Upper lobe of right lung (tissue), 1 donor: ENCODE data around the gene NEDD4. TPM values are rescaled to one million over a fixed set of nuclear protein-coding genes. Genes with fewer than 3 reads are reported as not detected.
"Not testable (repeated sequence)": the region's sequence is repeated elsewhere in the genome, so short reads cannot be mapped to it uniquely, and the experiment has no call there.

ENCODE experiments used
- ATAC-seq: fragments of 200-7000 bp; cut with Tn5 transposase; one replicate; pipeline ENCODE4 v1.9.1; 2020; ENCODE audit warnings: mild to moderate bottlenecking, moderate library complexity
- DNase-seq: peaks from one replicate; pipeline ENCODE4 v3.0.0-alpha.2; 2020
- H3K27ac ChIP-seq: fragments of 200-600 bp; one replicate; pipeline ENCODE4 v1.8.0; 2022
- H3K27me3 ChIP-seq: fragments of 200-600 bp; one replicate; pipeline ENCODE4 v1.8.0; 2022; ENCODE audit warnings: mild to moderate bottlenecking
- H3K36me3 ChIP-seq: fragments of 200-600 bp; one replicate; pipeline ENCODE4 v1.8.0; 2022
- H3K4me1 ChIP-seq: fragments of 200-600 bp; one replicate; pipeline ENCODE4 v1.8.0; 2022
- H3K4me3 ChIP-seq: fragments of 200-600 bp; one replicate; pipeline ENCODE4 v1.8.0; 2022; ENCODE audit warnings: mild to moderate bottlenecking
- H3K9me3 ChIP-seq: fragments of 200-600 bp; one replicate; pipeline ENCODE4 v1.8.0; 2022
- intact Hi-C: fragments of 100-400 bp; cut with DNase I; formaldehyde crosslinking; loops from one replicate; pipeline ENCODE4 v1.11.0; 2022
- total RNA-seq: library from RNA; stranded (reverse); fragmentation: NEBNext Ultra II Directional; extraction: Animal tissue kit (Norgen Biotek cat#: 25700); gene quantifications from one replicate; pipeline ENCODE4 v1.2.1, GENCODE V29; 2021
- TF ChIP-seq, protein P1 (sequence below): fragments of 200-600 bp; IDR thresholded peaks from one replicate; pipeline ENCODE4 v1.8.0; 2022; ENCODE audit warnings: antibody characterized with exemption
- donor health status: DM: no; HTN: yes; CAD: no; lungs with severe emphysema.

The NEDD4 gene
- total RNA-seq, 1 donor from 2014 or later = 18.4 TPM

DNA sequence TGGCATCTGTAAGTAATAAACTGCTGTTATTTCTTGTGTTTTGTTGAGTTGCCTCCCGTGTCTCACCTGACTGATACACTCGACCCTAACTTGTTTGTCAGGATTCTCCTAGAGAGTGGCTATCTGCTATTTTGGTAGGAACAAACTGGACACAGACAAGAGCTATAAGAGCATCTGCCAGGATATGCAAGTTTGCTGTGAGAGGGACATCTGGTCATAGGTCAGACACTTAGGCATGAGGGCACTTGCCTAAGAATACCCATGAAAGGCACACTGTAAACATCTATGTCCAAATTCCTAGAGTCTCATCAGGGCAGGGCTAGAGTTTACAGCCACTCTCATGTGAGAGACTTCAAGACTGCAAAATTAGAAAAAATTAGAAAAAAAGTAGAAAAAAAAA, 32.5 kb downstream of the NEDD4 start:
- H3K36me3 ChIP-seq = no peaks in the 10 kb centered on the region
- intact Hi-C loops = no loop called here
- ATAC-seq = no peak
- H3K4me1 ChIP-seq = no peaks in the 10 kb centered on the region
- no peaks in the 10 kb centered on the region for H3K27me3 ChIP-seq
- TF ChIP-seq, protein P1, sequence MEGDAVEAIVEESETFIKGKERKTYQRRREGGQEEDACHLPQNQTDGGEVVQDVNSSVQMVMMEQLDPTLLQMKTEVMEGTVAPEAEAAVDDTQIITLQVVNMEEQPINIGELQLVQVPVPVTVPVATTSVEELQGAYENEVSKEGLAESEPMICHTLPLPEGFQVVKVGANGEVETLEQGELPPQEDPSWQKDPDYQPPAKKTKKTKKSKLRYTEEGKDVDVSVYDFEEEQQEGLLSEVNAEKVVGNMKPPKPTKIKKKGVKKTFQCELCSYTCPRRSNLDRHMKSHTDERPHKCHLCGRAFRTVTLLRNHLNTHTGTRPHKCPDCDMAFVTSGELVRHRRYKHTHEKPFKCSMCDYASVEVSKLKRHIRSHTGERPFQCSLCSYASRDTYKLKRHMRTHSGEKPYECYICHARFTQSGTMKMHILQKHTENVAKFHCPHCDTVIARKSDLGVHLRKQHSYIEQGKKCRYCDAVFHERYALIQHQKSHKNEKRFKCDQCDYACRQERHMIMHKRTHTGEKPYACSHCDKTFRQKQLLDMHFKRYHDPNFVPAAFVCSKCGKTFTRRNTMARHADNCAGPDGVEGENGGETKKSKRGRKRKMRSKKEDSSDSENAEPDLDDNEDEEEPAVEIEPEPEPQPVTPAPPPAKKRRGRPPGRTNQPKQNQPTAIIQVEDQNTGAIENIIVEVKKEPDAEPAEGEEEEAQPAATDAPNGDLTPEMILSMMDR = no peak
- no peak overlapping the region for H3K4me3 ChIP-seq
- no peak overlapping the region for H3K27ac ChIP-seq
- no peaks in the 10 kb centered on the region for H3K9me3 ChIP-seq
- no peak for DNase-seq

DNA sequence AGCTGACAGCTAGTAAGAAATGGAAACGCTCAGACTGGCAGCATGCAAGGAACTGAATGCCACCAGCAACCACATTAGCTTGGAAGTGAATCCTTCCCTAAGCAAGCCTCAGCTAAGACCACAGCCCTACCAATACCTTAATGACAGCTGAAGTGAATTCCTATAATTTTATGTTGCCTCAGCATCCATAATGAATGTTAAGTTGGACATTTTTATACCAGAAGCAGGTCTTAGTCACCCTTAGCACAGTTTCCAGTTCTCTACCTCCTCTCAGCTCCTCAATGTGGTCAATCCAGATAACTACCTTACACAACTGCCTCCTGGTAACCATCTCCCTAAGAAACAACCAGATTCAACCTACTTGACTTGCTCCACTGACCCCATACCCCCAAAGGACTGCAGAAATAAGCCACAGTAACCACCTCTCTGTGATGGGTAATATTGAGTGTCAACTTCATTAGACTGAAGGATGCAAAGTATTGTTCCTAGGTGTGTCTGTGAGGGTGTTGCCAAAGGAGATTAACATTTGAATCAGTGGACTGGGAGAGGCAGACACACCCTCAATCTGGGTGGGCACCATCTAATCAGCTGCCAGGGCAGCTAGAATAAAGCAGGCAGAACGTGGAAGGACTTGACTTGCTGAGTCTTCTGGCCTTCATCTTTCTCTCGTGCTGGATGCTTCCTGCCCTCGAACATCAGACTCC, 33.5 kb downstream of the NEDD4 start:
- Histone ChIP-seq H3K9me3 (no peaks in the 10 kb centered on the region), H3K27me3 (no peaks in the 10 kb centered on the region), H3K27ac (no peak overlapping the region), H3K4me3 (no peak overlapping the region), H3K36me3 (no peaks in the 10 kb centered on the region), H3K4me1 (no peaks in the 10 kb centered on the region)
- DNase-seq = no peak
- ATAC-seq = no peak
- intact Hi-C loops = no loop called here
- TF ChIP-seq, protein P1 = no peak

DNA sequence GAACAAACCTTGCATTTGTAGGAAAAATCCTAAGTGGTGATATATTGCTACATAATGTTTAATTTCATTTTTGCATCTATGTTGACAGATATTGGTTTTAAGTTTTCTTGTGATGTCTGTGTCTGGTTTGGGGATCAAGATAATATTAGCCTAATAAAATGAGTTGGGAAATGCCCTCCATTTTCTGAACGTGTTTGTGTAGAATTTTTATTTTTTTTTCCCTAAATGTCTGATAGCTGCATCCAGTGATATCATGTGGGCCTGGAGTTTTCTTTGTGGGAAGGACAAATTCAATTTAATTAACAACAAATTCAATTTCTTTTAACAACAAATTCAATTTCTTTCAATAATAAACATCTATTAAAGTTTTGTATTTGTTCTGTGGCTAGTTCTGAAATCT, 35.1 kb downstream of the NEDD4 start:
- no peaks in the 10 kb centered on the region for H3K4me1 ChIP-seq
- no peaks in the 10 kb centered on the region for H3K36me3 ChIP-seq
- TF ChIP-seq, protein P1 = no peak
- no peaks in the 10 kb centered on the region for H3K9me3 ChIP-seq
- intact Hi-C loops = no loop called here
- no peaks in the 10 kb centered on the region for H3K27me3 ChIP-seq
- no peak overlapping the region for H3K4me3 ChIP-seq
- H3K27ac ChIP-seq = no peak overlapping the region
- ATAC-seq = no peak
- DNase-seq = no peak

DNA sequence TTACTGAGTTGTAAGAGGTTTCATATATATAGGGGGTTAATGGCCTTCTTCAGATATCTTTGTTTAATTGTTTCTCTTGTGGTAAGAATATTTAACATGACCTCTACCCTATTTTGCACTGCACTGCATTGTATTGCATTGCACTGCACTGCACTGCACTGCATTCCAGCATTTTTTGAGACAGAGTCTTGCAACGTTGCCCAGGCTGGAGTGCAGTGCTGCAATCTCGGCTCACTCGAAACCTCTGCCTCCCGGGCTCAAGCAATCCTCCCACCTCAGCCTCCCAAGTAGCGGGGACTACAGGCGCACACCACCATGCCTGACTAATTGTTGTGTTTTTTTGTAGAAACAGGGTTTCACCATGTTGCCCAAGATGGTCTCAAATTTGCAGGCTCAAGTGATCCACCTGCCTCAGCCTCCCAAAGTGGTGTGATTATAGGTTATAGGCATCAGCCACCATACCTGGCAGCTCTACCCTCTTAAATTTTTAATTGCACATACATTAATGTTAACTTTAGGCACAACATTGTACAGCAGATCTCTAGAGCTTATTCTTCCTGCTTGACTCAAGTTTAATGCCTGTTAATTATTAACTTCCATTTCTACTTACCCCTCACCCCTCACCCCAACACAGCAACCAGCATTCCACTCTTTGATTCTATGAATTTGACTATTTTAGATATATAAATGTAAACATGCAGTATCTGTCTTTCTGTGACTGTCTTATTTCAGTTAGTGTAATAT, 38.4 kb downstream of the NEDD4 start:
- Histone ChIP-seq H3K36me3 (no peaks in the 10 kb centered on the region), H3K4me1 (no peaks in the 10 kb centered on the region), H3K27me3 (no peaks in the 10 kb centered on the region), H3K9me3 (no peaks in the 10 kb centered on the region), H3K4me3 (no peak overlapping the region), H3K27ac (no peak overlapping the region)
- DNase-seq (no peak), ATAC-seq (no peak)
- TF ChIP-seq, protein P1 = no peak
- intact Hi-C loops = no loop called here

DNA sequence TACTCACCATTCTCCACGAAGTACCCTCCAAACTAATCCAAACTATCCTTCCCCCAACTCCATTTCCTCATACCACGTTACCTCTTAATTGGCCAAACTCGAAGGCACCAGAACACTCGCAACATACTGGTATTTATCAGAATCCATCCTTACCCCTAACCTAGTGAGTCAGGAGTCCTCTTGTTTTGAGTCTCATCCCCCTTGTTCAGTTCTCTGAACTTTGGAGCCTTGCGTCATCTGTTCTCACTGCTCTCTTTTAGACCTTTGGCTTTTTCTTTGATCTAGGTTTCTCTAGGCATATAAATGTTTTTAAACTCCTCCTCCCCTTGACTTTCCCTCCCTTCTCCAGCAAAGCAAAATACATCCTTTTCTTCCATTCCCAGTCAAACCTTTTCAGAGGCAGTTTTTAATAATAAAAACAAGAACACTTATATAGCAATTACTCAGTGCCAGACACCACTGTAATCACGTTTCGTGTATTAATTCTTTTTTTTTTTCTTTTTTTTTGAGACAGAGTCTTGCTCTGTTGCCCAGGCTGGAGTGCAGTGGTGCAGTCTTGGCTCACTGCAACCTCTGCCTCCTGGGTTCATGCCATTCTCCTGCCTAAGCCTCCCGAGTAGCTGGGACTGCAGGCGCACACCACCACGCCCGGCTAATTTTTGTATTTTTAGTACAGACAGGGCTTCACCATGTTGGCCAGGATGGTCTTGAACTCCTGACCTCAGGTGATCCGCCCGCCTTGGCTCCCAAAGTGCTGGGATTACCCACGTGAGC, 40.7 kb downstream of the NEDD4 start:
- intact Hi-C loops, H3K36me3 ChIP-seq, H3K9me3 ChIP-seq, H3K4me1 ChIP-seq, H3K4me3 ChIP-seq, ATAC-seq, H3K27me3 ChIP-seq, H3K27ac ChIP-seq, DNase-seq: not testable (repeated sequence)

DNA sequence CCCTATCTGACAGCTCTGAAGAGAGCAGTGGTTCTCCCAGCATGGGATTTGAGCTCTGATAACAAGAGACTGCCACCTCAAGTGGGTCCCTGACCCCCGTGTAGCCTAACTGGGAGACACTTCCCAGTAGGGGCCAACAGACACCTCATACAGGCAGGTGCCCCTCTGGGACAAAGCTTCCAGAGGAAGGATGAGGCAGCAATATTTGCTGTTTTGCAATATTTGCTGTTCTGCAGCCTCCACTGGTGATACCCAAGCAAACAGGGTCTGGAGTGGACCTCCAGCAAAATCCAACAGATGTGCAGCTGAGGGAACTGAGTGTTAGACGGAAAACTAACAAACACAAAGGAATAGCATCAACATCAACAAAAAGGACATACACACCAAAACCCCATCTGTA, 48.8 kb downstream of the NEDD4 start:
- intact Hi-C loops, H3K4me3 ChIP-seq, H3K27me3 ChIP-seq, H3K36me3 ChIP-seq, H3K9me3 ChIP-seq, ATAC-seq, H3K27ac ChIP-seq, H3K4me1 ChIP-seq, DNase-seq: not testable (repeated sequence)
